HG02885 (cell line): ENCODE measurements around the gene GCC1.
"Not testable (repeated sequence)": the region's sequence is repeated elsewhere in the genome, so short reads cannot be mapped to it uniquely, and the experiment has no call there.

Experiments used
- ATAC-seq: cut with Tn5 transposase; IDR thresholded peaks from one replicate; pipeline ENCODE4 v1.9.1; 2021; ENCODE audit warnings: mild to moderate bottlenecking; ENCODE audit not compliant: unreplicated experiment, poor library complexity

Gene GCC1

DNA sequence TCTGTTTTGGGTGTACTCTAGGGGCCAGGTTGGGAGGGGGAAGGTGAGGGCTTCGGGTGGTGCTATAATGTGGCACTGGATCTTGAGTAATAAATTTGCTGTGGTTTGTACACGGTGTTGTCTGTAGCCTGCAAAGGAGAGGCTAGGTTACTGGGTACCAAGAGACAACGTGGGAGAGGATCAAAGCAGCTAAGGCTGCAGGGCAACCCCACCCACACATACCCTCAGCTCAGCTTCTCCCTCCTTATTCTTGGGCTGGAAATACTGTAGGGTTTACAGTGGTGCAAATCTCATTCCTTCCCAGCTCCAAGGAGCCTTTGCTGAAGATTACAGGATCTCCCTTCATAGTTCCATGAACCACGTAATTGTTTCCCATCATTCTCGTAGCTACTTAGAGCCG is 6.2 kb upstream of the GCC1 start:
- ATAC-seq = no peak

DNA sequence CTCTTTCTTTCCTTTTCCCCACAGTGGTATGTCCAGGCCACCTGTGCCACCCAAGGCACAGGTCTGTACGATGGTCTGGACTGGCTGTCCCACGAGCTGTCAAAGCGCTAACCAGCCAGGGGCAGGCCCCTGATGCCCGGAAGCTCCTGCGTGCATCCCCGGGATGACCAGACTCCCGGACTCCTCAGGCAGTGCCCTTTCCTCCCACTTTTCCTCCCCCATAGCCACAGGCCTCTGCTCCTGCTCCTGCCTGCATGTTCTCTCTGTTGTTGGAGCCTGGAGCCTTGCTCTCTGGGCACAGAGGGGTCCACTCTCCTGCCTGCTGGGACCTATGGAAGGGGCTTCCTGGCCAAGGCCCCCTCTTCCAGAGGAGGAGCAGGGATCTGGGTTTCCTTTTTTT is 5.8 kb upstream of the GCC1 start:
- no peak for ATAC-seq

DNA sequence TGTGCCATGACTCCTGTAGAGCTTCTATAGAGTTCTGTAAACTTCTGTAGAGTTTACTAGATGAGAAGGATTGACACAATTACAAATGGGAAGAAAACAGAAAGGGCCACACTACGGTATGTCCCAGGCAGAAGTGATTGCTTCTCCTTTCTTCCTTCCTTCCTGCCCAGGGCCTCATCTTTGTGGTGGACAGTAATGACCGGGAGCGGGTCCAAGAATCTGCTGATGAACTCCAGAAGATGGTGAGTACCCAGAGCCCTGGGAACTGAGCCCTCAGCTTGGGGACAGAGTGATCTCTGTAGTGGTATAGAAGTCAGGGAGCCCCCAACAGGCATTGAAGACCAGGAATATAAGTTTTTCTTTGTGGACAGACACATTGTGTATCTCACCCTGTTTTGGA is 4.5 kb upstream of the GCC1 start:
- no peak for ATAC-seq

DNA sequence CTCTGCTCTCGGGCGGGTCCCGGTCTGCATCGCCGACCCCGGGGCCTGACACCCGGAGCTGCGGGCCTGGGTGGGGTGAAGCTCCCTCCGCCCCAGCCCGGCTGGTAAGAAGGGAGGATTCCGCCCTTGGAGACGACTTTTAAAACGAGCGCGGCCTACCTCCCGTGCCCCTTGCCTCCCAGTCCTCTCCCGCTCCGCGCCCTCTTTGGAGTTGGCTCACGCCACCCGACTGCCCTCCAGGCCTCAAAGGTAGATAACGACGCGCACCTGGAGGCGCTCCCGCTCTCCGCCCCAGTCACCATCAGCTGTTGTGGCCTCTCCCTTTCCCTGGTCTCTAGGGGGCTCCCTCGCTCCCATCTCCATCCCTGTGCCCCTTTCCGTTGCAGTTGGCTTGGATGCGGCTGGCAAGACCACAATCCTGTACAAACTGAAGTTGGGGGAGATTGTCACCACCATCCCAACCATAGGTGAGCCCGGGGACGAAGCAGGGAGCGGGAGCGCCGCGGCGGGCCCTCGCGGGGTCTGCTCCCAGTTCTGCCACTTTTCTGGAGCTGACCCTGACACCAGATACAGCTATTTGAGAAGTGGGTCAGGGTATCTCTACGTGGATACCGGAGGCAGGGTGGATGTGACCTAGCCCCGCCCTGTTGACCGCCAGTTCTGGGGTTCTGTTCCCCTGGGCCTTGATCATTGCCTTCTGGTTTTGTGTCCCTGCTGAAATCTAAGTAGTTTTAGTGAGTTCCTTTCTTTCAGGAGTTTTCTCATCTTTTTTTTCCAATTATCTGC is 3.5 kb upstream of the GCC1 start:
- peak; percentile 19 for ATAC-seq

DNA sequence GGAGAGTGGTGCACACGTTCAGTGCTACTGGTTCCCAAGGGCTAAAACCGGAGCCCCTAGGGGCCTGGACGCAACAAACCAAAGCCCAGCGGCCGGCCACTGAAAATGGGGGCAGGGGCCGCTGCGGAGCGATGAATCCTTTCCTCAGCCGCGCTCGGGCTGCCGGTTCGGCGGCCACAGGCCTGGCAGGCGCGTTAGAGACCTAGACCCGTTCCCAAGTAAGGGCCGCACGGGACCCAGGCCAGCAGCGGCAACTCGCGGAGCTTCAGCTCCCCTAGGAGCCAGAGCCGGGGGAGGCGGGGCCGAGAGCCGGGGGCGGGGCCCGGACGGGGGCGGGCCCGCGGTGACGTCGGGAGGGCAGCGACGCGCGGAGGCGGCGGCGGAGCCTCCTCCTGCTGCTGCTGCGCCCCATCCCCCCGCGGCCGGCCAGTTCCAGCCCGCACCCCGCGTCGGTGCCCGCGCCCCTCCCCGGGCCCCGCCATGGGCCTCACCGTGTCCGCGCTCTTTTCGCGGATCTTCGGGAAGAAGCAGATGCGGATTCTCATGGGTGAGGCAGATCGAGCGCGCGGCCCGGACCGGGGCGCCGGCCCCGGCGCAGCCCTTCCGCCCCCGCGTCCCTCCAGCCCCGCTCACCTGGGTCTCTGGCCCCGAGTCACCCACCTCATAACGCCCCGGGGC is 2.8 kb upstream of the GCC1 start, which contains the start of gene ARF5:
Gene ARF5 (plus strand): TSS at position 393 of the 678 bp plus-strand sequence. CDS start 88 bp downstream, at position 481.
- peak; percentile 76 for ATAC-seq

DNA sequence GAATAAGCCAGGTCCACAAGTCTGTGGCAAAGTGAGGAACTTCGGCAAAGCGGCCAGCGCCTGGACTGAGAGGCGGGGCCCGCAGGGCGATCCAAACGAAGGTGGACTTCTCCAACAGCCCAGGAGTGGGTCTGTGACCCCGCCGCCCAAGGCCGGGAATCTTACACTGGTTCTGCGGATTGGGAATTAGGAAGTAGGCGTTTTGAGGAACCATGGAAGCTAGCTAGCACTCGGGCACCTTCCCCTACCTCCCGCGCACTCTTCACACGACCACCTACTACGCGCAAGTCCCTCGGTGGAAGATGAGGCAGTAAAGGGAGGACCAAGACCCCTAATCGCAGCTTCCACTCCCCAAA is 2.2 kb upstream of the GCC1 start:
- ATAC-seq = no peak

DNA sequence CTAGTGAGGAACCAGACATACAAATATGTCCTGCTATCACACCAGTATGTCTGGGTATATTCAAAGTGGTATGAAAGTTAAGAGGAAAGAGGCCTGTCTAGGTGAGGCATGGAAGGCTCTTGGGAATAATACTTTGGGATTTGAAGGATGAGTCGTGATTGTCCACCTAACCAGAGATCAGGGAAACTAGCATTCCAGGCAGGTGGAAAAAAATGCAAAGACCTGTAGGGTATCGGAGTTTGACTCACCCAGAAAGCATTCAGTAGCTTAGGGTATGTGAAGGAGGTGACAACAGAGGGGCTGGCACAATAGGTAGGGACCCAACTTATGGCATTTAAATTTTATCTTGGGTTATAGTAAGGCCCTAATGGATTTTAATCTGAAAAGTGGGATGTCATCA is 950 bp upstream of the GCC1 start:
- no peak for ATAC-seq

DNA sequence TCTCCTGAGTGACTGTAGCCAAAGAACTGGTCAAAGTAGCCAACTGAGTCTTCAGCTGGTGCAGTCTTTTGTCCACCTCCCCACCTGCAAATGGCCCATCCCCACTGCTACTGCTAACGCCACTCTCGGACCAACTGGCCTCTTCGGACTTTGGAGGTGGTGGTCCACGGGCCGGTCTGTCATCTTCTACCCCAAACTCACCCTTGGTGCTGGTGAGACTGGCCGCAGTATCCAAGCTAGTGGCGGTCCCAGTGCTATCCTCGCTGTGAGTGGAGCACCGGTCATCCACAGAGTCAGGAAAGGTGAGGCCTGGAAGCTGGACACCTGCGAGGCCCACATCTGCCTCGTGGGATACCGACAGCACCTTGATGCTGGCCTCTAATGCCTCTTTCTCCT is 750 bp downstream of the GCC1 start:
- no peak for ATAC-seq

DNA sequence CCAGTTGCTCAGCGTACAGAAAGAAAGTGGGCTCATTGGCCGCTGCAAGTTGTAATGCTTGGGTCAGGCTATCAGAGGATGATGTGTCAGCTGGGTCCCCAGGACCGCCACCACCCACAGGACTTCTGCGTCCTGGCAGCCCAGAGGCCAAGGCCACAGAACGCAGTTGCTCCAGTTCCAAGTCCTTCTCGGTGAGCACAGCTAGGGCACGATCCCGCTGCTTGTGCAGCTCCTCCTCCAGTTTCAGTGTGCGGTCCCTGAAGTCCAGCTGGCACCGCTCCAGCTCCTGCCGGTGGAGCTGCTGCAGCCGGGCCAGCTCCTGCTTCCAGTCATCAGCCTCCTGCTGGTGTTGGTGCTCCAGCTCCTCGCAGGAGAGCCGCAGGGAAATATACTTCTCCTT is 3.0 kb downstream of the GCC1 start:
- ATAC-seq = no peak

DNA sequence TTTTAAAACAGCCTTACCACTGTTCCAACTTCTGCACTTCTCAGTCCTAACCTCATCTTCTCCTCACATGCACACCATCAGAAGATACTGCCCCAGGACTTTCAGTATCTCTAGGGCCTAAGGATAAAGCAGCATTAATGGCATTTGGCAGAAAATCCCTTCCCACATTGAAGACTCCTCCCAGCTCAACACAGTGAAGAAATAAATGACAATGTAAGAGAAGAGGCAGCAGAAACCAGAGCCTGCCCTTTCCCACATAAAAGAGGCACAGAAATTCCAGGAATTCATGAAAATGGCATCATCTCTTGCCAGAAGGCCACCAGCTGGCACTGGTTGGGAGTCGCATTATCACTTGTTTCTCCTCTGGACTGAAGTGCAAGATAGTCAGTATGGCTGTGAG is 3.7 kb downstream of the GCC1 start:
- no peak for ATAC-seq

DNA sequence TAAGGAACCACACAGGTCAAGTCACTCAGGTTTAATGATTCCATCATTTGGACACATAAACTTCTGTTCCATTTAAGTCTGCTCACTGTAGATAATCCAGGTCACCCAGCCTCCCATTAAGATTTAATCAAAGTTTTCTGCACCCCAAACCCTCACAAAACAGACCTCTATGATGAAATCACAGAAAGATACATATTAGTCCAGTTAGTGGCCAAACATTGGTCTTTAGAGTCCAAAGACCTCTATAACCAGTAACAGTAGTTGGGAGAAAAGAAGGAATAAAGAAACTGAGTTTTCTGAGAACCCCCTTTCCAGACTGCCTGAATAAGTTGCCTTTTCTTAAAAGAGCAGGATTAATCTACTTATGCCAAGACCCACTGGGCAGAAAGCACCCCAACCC is 4.8 kb downstream of the GCC1 start:
- no peak for ATAC-seq

DNA sequence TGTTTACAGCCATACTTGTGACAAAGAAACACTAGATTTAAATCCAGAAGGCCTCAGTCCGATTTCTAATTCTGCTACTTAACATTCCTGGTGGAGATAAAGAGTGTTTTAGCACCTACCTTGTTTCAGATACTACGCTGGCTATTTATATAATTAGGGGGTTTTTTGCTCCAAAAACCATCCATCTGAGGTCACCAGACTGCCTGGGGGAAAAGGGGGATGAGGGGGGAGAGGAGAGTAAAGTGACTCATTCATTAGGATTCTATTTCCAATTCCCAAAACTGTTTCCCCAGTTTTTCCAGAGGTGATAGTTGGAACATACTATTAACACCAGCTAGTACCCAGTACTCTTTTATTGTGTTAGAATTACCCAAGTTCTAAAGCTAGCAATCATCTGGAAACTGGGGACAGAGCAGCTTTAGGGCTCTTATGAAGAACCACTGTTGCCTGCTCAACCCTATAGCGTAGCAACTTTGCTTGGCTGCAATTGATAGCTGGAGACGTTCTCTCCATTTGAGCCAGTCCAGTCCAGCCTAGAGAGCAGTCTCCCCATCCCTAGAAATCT is 6.6 kb downstream of the GCC1 start:
- ATAC-seq = no peak

DNA sequence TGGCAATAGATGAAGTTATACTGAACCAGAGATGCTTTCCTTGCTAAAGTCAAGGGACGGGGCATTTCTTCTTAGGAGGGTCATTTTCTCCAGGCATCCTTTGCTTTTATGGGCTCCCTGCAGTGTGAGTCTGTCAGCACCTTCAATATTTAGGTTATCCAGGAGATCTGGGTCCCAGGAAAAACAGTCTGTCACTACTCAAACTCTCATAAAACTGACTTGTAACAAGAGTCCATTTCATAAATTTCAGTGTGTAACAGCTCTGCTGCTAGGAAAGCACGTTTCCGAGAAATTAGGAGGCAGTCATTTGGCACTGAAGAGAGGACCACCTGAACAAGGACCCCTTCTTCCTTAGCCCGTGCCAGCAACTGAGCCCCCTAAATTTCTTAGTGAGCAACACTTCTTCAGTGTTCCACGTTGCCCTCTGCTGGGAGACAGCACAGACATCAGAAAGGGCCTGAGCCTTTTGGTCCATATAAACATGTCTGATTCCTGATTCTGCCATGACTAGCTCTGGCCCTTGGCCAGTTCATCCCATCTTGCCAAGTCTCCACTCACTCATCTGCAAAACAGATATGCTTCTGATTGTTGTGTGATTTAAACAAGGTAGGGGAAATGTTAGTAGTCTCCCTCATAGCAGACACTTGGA is 7.2 kb downstream of the GCC1 start:
- ATAC-seq = no peak

DNA sequence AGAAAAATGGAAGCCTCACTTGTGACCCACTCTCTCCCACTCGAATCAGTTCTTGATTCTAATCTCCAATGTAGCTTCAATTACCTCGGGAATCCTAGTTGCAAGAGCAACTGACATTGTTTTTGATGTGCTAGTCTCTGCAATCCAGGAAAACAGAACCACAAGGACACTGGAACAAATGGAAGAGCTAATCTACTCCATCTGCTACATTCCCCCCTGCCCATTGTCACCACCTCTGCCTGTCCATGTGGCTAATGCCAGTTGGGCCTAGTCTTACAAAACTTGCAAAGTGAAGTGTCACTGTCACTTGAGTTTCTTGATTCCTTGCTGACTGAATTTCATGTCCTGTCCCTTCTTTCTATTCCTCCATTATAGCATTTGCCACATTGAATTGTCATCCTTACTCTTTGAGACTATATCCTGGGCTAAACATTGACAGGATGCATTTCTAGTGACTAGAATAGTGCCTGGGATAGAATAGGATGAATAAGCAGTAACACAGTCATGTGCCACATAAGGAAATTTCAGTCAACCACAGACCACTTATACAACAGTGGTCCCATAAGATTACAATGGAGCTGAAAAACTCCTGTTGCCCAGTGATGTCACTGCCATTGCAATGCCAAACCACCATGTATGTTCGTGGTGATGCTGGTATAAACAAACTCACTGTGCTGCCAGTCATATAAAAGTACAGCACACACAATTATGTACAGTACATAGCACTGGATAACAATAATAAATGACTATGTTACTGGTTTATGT is 13.5 kb downstream of the GCC1 start:
- no peak for ATAC-seq

DNA sequence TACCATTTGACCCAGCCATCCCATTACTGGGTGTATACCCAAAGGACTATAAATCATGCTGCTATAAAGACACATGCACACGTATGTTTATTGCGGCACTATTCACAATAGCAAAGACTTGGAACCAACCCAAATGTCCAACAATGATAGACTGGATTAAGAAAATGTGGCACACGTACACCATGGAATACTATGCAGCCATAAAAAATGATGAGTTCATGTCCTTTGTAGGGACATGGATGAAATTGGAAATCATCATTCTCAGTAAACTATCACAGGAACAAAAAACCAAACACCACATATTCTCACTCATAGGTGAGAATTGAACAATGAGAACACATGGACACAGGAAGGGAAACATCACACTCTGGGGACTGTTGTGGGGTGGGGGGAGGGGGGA is 17.4 kb downstream of the GCC1 start:
- ATAC-seq = not testable (repeated sequence)

DNA sequence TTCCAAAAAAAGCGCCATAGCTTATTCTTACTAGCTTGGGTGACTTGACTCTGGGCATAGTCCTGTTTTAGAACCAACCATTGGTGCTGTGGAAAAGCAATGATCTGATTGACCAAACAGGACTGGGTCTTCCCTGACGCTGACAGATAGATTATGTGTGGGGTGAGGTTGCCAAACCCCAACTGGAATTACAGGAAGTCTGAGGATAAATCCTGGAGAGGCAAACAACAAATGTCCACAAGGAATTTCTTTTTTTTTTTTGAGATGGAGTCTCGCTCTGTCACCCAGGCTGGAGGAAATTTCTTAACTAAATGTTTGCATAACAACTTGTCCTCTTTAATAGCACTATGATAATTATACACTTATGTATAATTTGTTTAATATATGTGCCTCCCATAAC is 19.2 kb downstream of the GCC1 start:
- ATAC-seq = no peak

DNA sequence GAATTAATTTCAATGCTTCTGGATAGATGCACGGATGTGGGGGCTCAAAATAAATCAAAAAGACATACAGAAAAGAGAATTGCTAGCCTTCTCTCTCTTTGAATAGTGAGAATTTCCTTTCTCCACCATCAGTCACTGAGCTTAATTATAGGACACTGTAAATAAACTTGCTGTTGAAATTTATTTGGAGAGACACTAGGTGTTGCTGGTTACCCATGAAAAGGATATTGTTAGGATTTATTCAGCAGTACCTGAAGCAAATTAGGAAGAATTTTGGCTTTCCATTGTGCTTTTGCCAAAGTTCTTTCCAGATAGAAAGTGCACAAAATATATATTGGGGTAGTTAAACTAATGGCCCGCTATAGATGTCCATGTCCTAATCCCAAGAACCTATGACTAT is 27.6 kb downstream of the GCC1 start:
- no peak for ATAC-seq

DNA sequence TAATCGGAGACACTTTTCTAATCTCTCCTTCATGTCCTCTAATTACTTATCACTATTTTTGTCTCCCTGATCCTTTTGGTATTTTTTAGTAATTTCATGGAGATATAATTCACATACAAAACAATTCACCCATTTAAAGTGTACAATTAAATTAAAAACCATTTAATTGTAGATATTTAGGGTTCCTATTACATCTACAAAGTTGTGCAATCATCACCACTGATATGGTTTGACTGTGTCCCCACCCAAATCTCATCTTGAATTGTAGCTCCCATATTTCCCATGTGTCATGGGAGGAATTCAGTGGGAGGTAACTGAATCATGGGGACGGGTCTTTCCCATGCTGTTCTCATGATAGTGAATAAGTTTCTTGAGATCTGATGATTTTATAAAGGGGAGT is 29.0 kb downstream of the GCC1 start:
- no peak for ATAC-seq

DNA sequence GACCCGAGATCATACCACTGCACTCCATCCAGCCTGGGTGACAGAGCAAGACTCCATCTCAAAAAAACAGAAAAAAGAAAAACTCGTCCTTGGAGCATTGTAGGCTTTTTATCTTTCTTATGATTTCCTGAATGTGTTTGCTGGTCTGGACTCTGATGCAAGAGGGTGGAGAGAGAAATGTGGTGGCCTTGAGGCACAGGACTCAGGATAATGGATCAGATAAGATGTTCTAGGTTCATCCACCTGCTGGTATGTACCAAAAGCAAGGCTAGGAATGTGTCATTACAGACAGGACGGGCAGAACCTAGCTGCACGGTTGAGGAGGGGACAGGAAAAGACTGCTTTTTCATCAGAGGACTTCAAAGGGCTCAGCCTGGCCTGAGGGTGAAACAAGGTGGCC is 33.5 kb downstream of the GCC1 start:
- ATAC-seq = no peak

DNA sequence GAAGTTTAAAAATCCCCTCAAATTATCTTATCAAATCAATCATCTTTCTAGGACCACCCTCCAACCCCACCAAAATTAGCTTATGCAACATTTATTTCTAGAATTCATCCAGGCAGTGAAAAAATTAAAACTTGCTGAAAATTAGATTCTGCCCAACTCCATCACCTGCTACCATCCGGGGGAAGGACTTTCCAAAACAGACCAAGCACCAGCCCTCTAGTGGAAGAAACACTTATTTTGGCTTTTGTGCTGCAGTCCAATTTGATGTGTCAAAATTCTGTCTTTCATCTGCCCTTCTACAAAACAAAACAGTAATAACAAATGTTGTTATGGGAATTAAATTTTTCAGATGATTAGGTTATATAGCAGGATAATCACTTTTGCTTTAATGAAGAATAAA is 35.1 kb downstream of the GCC1 start:
- no peak for ATAC-seq

DNA sequence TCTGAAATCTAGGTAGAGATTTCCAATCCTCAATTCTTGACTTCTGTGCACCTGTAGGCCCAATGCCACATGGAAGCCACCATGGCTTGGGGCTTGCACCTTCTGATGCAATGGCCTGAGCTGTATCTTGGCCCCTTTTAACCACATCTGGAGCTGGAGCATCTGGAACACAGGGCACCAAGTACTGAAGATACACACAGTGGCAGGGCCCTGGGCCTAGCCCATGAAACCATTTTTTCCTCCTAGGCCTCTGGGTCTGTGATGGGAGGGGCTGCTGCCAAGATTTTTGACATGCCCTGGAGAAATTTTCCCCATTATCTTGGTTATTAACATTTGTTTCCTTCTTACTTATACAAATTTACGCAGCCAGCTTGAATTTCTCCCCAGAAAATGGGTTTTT is 39.1 kb downstream of the GCC1 start:
- ATAC-seq = no peak
